Stimulated activated CD4-positive, alpha-beta T cell treated with anti-CD3 and anti-CD28 coated beads, Interleukin-12 subunit alpha, Interleukin-12 subunit beta, amount 100 ng/mL, for 4 hours (primary cell): ENCODE data around the gene RPAP2.
"Not testable (repeated sequence)": the region's sequence is repeated elsewhere in the genome, so short reads cannot be mapped to it uniquely, and the experiment has no call there.

Experiments used
- DNase-seq: peaks from one replicate; pipeline ENCODE4 v3.0.0-alpha.2; 2020

The RPAP2 gene

DNA sequence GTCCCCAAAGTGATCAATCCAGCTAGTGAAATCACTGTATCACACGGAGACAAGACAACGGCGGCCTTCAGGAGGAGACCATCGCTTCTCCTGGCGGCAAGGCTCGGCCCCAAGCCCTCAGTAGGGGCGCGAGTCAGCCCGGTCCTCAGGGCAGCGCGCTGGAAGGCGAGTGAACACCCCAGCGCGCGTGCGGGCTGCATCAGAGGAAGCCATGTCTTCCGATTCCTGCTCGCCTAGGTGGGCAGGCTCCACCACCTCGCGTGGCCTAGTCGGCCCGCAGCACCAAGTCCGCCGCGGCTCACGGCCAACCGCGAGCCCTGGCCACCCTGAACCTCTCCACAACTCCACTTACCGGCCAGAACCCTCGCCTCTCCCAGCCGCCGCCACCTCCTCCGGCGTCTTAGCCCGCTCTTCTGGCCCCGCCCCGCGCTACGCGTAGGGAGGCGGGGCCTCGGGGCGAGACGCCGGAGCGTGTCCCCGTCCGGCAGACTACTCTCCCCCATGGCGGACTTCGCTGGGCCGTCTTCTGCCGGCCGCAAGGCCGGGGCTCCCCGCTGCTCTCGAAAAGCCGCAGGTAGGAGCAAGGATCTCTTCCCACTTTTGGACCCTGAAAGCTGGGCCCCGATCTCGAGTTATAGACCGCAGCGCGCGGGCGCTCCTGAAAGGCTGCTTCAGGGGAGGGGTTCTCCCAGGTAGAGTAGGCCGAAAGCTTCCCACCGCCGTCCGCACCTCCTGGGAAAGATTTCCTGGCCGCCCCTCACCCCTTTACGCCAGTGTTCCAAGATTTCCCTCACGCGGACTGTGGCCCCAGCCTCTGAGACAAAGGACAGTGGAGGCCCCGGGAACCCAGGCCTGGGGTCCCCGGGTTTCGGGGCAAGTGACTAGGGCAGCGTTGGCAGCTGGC, at the start of gene RPAP2, which contains the start of gene GLMN:
Gene RPAP2 (plus strand): TSS at position 487 of the 904 bp plus-strand sequence. CDS start 15 bp downstream, at position 502.
Gene GLMN (minus strand): TSS at position 415 of the 904 bp plus-strand sequence. CDS start 988 bp downstream, outside the sequence.
- DNase-seq: peak; percentile 73

DNA sequence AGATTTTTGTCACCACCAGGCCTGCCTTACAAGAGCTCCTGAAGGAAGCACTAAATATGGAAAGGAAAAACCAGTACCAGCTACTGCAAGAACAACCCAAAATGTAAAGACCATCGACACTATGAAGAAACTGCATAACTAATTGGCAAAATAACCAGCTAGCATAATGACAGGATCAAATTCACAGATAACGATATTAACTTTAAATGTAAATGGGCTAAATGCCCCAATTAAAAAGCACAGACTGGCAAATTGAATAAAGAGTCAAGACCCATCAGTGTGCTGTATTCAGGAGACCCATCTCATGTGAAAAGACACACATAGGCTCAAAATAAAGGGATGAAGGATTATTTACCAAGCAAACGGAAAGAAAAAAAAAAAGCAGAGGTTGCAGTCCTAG, 44.1 kb upstream of the RPAP2 start:
- not testable (repeated sequence) for DNase-seq

DNA sequence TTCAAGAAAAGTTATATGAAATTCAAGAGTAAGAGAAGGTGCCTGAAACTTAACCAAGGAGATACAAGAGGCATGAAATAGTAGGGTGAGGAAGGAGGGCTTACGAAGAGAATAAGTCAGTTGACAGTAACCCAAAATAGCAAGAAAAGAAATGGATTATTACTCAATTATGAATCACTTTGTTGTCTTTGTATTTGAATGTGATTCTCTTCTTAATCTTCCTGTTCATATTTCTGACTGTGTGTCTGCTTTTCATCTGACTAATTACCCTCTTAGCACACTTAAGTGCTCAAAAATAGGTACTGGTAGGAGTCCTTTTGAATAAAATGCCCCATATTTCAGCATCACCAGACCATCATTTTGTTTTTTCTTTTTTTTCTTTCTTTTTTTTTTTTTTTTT, 39.5 kb upstream of the RPAP2 start:
- DNase-seq: no peak

DNA sequence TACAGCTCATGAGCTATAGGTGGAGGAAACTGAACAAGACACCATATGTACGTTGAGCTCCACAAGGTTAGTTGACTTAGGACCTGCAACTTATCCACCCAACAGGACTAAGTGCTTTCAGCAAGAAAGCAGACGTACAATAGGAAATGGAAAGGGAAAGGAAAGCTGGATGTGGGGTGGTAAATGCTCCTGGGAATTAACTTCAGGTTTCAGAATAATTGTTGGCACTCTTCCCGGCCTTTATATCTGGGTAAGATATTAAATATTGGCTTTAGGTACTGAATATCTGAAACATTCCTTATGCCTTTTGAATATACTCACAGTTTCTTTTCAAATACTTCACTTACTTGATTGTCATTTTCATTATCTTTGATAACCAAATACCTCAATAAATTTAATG, 36.3 kb upstream of the RPAP2 start:
- no peak for DNase-seq

DNA sequence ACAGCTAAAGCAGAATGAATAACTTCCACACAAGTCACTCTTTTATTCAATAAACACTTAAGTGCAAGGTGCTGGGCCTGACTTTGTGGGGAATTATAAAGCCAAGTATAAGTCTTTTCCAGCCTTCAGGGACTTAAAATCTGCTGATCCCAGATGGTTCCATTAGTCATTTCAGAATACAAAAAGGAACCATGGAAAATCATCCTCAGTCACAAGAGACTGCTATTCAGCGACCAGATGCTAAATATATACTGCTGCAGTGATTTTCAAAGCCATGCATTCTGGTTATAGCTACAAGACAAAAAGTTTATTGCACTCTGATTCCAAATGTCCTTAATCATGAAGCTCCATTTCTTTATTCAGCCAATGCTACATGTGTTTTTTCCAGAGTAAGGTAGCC, 25.8 kb upstream of the RPAP2 start:
- no peak for DNase-seq

DNA sequence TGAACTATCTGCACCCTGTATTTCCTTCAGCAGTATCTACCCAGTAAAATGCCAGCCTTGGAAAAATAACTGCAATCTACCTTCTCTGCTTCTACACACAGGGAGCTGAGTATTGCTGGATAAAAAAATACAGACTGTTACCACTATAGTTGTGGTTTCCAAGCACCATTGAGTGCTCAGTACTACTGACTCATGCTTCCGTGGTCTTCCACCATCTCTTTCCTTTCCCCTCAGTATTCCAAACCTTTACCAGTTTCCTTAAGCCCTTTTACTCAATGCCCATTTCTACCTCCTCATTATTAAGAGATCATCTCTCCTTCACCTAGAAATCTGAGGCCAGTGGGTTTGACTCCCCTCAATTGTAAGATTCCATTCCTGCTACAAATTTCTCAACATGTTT, 23.9 kb upstream of the RPAP2 start:
- DNase-seq: no peak

DNA sequence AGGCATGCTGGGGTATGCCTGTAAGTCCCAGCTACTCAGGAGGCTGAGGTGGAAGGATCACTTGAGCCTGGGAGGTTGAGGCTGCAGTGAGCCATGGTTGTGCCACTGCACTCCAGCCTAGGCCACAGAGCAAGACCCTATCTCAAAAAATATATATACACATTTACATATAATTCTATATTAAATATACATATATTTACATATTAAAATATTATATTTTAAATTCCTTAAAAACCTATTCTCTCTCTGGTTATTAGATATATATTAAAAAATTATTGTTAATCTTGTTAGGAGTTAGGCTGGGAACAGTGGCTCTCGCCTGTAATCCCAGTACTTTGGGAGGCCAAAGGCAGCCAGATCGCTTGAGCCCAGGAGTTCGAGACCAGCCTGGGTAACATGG, 22.8 kb upstream of the RPAP2 start:
- no peak for DNase-seq

DNA sequence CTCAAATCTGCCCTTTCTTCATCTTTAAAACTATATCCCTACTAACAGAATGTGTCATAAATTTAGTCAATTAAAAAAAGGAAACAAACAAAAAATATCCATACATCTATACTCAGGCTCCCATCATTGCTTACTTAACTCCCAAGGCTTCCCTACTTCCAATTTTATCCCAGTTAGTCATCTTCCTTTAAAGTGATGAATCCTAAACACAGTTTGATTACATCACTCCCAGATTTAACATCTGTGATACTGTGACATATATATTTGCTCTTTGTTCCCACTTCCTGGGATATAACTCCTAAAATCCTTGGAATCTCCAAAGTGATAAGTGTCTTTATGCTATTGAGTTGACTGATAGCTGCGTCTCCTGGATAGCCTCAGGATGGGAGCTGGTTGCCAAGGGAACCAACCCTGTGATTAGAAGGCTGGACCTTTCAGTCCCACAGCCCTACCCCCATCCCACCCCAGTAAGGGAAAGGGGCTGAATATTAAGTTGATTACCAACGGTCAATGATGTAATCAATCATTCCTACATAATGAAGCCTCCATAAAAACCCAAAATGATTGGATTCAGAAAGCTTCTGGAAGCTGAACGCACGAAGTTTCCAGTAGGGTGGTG, 21.6 kb upstream of the RPAP2 start:
- DNase-seq: no peak

DNA sequence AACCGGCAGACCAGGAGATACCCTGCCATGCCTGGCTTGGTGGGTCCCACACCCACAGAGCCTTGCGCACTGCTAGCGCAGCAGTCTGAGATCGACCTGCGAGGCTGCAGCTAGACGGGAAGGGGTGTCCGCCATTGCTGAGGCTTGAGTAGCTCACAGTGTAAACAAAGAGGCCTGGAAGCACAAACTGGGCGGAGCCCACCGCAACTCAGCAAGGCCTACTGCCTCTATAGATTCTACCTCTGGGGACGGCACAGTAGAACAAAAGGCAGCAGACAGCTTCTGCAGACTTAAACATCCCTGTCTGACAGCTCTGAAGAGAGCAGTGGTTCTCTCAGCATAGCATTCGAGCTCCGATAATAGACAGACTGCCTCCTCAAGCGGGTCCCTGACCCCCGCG, 19.1 kb upstream of the RPAP2 start:
- not testable (repeated sequence) for DNase-seq

DNA sequence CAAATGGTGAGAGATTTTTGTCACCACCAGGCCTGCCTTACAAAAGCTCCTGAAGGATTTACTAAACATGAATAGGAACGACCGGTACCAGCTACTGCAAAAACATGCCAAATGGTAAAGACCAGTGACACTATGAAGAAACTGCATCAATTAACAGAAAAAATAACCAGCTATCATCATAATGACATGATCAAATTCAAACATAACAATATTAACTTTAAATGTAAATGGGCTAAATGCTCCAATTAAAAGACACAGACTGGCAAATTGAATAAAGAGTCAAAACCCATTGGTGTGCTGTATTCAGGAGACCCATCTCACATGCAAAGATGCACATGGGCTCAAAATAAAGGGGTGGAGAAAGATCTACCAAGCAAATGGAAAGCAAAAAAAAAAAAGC, 17.4 kb upstream of the RPAP2 start:
- DNase-seq: not testable (repeated sequence)

DNA sequence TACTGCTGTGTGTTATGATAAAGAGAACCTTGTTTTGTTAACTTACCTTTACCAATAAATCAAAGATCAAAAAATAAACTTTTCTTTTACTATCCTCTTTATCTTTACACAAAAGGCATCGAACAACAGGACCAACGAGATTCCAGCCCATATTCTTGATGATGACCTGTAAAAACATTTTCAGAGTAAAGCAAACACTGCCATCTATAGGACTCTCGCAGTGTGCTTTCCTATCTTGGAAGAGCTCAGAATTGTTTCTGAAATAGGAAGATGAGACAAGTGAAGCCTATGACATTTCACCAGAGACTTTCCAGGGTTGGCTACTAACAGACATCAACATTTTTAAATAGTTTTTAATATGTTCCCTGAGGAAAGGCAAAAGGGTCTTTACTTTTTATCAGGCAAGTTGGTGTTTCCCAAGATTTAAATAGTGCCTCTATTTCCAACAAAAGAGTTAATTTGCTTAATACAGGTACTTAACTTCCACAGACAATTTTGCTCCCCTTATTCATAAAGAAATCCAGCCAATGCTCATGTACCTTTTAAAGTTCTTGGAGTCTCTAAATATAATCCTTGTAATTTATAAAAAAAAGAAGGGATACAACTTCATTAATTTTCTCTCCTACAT, 7.4 kb upstream of the RPAP2 start:
- no peak for DNase-seq

DNA sequence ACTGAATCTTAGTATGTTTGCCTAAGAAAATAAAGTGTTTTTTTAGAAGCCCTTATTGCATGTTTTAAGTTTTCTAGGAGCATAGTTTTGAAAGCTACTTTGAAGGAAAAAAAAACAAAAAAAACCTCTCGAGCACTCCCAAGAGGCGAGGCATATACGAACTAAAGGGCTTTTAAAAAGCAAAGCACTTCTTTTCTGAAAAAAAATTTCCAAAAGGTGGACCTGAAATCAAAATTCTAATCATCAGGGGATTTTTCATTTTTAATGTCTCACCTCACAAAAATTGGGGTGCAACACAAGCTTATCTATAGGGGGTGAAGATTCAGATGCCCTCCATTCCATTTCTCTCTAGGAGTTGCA, 666 bp upstream of the RPAP2 start:
- no peak for DNase-seq

DNA sequence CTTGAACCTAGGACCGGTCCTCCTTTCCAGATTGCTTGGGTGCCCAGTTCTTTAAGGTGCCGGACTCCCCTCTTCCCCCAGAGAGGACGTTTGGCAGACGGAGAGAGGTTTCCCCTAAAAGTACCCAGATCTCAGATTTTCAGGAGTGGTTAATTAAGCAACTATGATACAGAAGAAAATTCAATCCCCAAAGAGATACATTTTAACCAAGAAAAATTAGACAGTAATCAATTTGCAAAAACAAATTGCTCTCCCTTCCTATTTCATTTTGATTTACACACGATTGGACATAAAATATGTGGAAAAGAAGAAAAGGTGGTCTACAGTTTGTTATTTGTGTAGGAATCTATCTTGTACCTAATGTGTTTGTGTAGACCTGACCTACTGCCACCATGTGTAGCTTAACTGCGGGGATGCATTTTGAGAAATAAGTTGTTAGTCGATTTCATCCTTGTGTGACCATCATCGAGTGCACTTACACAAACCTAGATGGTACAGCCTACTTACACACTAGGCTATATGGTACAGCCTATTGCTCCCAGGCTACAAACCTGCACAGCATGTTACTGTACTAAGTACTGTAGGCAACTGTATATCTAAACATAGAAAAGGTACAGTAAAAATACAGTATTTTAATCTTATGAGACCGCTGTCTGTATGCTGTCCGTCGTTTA, 755 bp downstream of the RPAP2 start:
- DNase-seq: no peak

DNA sequence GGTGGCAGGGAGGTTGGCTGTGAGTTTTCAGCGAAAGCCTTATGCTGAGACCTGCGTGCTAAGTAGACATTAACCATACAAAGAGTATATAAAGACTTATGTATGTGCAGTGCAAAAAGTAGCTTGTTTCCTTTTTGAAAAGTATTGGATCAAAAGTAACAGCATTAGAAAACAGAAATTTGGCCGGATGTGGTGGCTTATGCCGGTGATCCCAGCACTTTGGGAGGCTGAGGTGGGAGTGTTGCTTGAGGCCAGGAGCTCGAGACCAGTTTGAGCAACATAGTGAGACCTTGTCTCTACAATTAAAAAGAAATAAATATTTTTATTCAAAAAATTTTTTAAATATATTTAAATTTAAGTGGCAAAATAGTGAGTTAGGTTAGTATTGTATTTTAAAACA, 2.2 kb downstream of the RPAP2 start:
- DNase-seq: no peak

DNA sequence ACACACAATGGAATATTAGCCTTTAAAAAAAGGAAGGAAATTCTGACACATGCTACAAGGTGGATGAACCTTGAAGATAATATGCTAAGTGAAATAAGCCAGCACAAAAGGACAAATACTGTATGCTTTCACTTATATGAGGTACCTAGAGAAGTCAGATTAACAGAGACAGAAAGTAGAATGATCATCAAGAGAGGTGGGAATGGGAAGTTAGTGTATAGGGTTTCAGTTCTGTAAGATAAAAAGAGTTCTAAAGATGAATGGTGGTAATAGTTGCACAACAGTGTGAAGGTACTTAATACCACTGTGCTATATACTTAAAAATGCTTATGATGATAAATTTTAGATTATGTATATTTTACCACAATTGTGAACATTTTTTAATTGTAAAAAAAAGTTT, 7.2 kb downstream of the RPAP2 start:
- no peak for DNase-seq

DNA sequence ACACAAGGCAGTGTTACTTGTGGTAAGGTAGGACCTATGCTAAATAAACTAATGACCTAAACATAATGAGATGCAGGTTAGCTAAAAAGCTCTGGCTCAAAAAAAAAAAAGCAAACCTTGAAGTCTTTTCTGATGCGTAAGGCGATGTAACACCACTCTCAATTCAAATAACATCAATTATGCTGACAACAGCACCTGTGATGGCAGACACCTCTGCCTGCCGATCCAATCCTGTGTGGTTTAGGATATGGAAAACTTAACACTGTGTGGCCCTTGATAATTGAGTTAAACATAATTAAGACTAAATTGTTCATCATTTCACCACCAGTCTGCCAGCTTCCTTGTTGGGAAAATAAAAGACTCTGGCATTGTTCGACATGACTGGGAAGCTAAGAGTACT, 9.1 kb downstream of the RPAP2 start:
- no peak for DNase-seq

DNA sequence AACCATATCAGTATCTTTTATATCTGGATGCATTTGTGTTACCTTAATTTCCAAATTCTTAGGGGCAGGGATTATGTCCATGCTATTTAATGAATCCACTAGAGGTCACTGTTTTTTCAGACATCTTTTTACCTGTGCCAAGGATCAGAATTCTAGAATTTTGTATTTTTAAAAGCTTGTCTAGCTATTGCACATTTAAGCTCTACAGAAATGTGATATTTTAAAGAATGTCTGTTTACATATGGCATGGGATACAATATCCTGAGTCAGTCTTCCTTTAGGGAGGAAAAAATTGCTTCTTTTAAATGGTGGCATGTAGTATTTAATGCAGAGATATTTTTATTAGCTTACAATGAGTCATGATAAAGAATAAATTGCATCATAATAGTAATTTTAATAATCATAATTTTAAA, 11.3 kb downstream of the RPAP2 start:
- no peak for DNase-seq

DNA sequence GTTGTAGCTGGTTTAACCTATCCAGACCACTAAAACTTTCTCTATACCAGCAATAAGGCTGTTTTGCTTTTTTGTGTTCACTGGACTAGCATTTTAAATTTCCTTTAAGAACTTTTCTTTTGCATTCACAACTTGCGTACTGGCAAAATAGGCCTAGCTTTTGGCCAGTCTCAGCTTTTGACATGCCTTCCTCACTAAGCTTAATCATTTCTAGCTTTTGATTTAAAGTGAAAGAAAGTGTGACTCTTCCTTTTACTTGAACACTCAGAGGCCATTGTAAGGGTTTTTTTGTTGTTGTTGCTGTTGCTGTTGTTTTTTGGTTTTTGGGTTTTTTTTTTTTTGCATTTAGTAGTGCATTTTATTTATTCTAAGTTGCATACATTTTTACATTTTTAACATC, 15.2 kb downstream of the RPAP2 start:
- DNase-seq: no peak

DNA sequence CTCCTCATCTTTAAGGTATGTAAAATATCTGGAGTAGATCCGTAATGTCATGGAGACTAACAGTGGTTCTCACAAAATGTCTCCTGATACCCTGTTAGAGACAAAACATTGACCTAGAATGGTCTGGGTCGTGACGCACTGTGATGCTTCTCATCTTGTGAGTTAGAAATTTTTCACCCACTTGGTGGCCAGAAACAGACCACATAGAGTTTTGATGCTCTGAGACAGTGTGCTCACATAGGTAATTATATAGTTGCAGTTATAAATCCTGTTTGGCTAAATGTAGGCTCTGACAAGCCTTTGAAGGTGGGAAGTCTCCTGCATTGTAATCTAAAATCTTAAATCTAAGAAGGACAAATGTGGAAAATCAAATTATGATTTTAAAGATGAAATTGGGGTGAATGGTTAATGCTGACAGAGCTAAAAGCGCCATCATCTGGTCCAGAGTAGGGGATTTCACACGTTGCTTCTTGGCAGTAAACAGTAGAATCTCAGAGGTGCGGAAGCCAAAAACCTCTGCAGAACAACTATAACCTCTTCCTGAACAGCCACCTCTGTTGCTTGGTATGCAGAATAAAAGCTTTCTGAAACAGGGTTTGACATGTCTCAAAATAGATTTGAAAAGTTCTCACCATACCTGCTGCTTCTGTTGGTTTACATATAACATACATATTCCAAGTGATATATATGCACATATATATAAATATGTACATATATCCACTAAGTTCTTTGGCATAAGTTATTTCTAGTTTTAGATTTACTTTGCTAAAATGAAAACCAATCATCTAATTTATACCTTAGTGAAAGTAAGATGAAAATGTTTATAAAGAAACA, 17.1 kb downstream of the RPAP2 start:
- DNase-seq: no peak

DNA sequence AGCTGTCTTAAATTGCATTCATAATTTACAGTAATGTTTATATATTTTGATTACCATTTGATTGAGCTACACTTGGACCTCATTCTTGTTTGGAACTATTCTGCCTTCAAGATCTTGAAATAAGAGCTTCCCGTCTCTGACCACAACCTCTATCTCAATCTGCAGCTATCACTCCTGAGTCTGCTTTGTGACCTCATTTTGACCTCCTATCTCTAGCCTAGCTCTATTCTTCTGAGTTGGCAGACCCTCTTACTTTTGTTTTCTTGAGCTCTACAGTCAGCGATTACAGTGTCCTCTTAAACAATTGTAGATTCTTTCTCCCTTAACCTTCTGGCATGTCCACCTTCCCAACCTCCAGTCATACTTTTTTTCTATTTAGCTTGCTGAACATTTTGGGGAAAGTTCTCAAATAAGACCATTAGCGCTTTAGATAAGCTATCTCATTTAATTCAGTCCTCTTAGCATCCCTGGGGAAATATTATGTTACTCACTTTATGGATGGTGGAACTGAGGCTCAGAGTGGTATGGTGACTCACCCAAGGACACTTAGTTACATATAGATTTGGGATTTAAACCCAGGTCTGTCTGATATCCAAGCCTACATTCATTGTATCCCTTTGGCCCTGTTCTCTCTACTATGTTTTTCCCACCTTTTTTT, 19.1 kb downstream of the RPAP2 start:
- no peak for DNase-seq

DNA sequence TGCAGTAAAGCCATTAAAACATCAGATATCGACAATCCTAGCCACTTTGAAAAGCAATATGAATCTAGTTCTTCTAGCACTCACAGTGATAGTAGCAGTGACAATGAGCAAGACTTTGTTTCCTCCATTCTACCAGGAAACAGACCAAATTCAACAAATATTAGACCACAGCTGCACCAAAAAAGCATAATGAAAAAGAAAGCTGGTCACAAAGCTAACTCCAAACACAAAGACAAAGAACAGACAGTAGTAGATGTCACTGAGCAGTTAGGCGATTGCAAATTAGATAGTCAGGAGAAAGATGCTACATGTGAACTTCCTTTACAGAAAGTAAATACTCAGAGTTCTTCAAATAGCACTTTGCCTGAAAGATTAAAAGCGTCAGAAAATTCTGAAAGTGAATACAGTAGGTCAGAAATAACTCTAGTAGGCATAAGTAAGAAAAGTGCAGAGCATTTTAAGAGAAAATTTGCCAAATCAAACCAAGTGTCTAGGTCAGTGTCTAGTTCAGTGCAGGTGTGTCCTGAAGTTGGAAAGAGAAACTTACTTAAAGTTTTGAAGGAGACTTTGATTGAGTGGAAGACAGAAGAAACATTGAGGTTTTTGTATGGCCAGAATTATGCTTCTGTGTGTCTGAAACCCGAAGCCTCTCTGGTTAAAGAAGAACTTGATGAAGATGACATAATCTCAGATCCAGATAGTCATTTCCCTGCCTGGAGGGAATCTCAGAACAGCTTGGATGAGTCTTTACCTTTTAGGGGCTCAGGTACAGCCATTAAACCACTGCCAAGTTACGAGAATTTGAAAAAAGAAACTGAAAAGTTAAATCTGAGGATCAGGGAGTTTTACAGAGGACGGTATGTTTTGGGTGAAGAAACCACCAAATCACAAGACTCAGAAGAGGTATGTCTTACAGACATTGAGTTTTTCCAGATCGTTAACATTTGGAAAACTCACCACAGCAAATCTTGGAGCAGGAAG, 24.9 kb downstream of the RPAP2 start:
- DNase-seq: no peak
